HG03565 (cell line): ENCODE measurements around the gene ERVH48-1.
"Not testable (repeated sequence)": the region's sequence is repeated elsewhere in the genome, so short reads cannot be mapped to it uniquely, and the experiment has no call there.

Source experiments
- ATAC-seq: cut with Tn5 transposase; IDR thresholded peaks from one replicate; pipeline ENCODE4 v1.9.1; 2021; ENCODE audit warnings: mild to moderate bottlenecking, moderate library complexity; ENCODE audit not compliant: unreplicated experiment

The ERVH48-1 gene

GRCh38 chr21:42925114-42925926 is at the start of gene ERVH48-1:
Gene ERVH48-1, minus strand, starts transcription at chr21:42925630. Its CDS starts 6,624 bp downstream, at chr21:42919006.
- ATAC-seq: no peak

GRCh38 chr21:42973991-42974831 is 48.8 kb upstream of the ERVH48-1 start, which contains the start of gene PKNOX1:
Gene PKNOX1, plus strand, starts transcription at chr21:42974562. Its CDS starts 29,820 bp downstream, at chr21:43004382.
- ATAC-seq: peak; percentile 75

- no peak for ATAC-seq
Observed at GRCh38 chr21:42973309-42973990, 48.0 kb upstream of the ERVH48-1 start.

- no peak for ATAC-seq
Observed at GRCh38 chr21:42971897-42972275, 46.5 kb upstream of the ERVH48-1 start.

GRCh38 chr21:42970946-42971653 is 45.7 kb upstream of the ERVH48-1 start:
- no peak for ATAC-seq

GRCh38 chr21:42969193-42969600 is 43.8 kb upstream of the ERVH48-1 start:
- ATAC-seq: no peak

- not testable (repeated sequence) for ATAC-seq
Observed at GRCh38 chr21:42967616-42968015, 42.2 kb upstream of the ERVH48-1 start.

- ATAC-seq: no peak
Observed at GRCh38 chr21:42965211-42965560, 39.8 kb upstream of the ERVH48-1 start.

GRCh38 chr21:42964546-42965210 is 39.2 kb upstream of the ERVH48-1 start:
- ATAC-seq: no peak

GRCh38 chr21:42964086-42964485 is 38.7 kb upstream of the ERVH48-1 start:
- ATAC-seq: no peak

GRCh38 chr21:42962380-42963007 is 37.1 kb upstream of the ERVH48-1 start:
- ATAC-seq: no peak

GRCh38 chr21:42959728-42960127 is 34.3 kb upstream of the ERVH48-1 start:
- no peak for ATAC-seq

GRCh38 chr21:42958122-42958521 is 32.7 kb upstream of the ERVH48-1 start:
- ATAC-seq: not testable (repeated sequence)

GRCh38 chr21:42956824-42957630 is 31.6 kb upstream of the ERVH48-1 start:
- peak; percentile 96 for ATAC-seq

- ATAC-seq: not testable (repeated sequence)
Observed at GRCh38 chr21:42951193-42951592, 25.8 kb upstream of the ERVH48-1 start.

GRCh38 chr21:42949094-42949755 is 23.8 kb upstream of the ERVH48-1 start:
- ATAC-seq: not testable (repeated sequence)

- no peak for ATAC-seq
Observed at GRCh38 chr21:42942244-42942643, 16.8 kb upstream of the ERVH48-1 start.

- ATAC-seq: no peak
Observed at GRCh38 chr21:42941696-42942085, 16.3 kb upstream of the ERVH48-1 start.
